Progenitor cell of endocrine pancreas (in vitro differentiated cells): ENCODE measurements around the gene ABCB9. TPM values are rescaled to one million over a fixed set of nuclear protein-coding genes. Genes with fewer than 3 reads are reported as not detected.

Source experiments
- DNase-seq: peaks from one replicate; pipeline ENCODE4 v3.0.0; 2021; ENCODE audit warnings: low spot score; ENCODE audit not compliant: unreplicated experiment
- H3K27ac Mint-ChIP-seq: 2 replicates; pipeline ENCODE4 v1.8.0; 2021; ENCODE audit warnings: mild to moderate bottlenecking, moderate library complexity, mixed read lengths
- H3K27me3 Mint-ChIP-seq: 2 replicates; pipeline ENCODE4 v1.8.0; 2021; ENCODE audit warnings: mixed read lengths
- H3K36me3 Mint-ChIP-seq: 2 replicates; pipeline ENCODE4 v1.8.0; 2022; ENCODE audit warnings: mixed read lengths; ENCODE audit not compliant: insufficient read depth
- H3K4me1 Mint-ChIP-seq: 2 replicates; pipeline ENCODE4 v1.8.0; 2021; ENCODE audit warnings: low read depth, mixed read lengths
- H3K4me3 Mint-ChIP-seq: 2 replicates; pipeline ENCODE4 v1.8.0; 2021; ENCODE audit warnings: low read depth, mild to moderate bottlenecking, moderate library complexity, mixed read lengths
- H3K9me3 Mint-ChIP-seq: 2 replicates; pipeline ENCODE4 v1.8.0; 2021; ENCODE audit warnings: low read depth, mixed read lengths
- total RNA-seq: library from RNA; stranded (reverse); gene quantifications from 2 replicates; pipeline ENCODE4 v1.2.1, GENCODE V29; 2021
- TF ChIP-seq, protein P1 (sequence below): fragments of 200-600 bp; sonication (generic); IDR thresholded peaks from one replicate; pipeline ENCODE4 v1.5.0; 2021; ENCODE audit warnings: antibody characterized with exemption, mild to moderate bottlenecking; ENCODE audit not compliant: unreplicated experiment

Gene ABCB9
- total RNA-seq, 1 donor from 2014 or later: 10.4 TPM

- Mint-ChIP-seq H3K4me3 (no peak overlapping the region), H3K27ac (no peak overlapping the region), H3K36me3 (no peaks in the 10 kb centered on the region), H3K9me3 (no peaks in the 10 kb centered on the region), H3K4me1 (no peaks in the 10 kb centered on the region), H3K27me3 (no peaks in the 10 kb centered on the region)
- TF ChIP-seq, protein P1, sequence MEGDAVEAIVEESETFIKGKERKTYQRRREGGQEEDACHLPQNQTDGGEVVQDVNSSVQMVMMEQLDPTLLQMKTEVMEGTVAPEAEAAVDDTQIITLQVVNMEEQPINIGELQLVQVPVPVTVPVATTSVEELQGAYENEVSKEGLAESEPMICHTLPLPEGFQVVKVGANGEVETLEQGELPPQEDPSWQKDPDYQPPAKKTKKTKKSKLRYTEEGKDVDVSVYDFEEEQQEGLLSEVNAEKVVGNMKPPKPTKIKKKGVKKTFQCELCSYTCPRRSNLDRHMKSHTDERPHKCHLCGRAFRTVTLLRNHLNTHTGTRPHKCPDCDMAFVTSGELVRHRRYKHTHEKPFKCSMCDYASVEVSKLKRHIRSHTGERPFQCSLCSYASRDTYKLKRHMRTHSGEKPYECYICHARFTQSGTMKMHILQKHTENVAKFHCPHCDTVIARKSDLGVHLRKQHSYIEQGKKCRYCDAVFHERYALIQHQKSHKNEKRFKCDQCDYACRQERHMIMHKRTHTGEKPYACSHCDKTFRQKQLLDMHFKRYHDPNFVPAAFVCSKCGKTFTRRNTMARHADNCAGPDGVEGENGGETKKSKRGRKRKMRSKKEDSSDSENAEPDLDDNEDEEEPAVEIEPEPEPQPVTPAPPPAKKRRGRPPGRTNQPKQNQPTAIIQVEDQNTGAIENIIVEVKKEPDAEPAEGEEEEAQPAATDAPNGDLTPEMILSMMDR: no peak
- DNase-seq: no peak
These were observed 37.1 kb downstream of the ABCB9 start for GRCh38 chr12:122929148-122929538.

DNA sequence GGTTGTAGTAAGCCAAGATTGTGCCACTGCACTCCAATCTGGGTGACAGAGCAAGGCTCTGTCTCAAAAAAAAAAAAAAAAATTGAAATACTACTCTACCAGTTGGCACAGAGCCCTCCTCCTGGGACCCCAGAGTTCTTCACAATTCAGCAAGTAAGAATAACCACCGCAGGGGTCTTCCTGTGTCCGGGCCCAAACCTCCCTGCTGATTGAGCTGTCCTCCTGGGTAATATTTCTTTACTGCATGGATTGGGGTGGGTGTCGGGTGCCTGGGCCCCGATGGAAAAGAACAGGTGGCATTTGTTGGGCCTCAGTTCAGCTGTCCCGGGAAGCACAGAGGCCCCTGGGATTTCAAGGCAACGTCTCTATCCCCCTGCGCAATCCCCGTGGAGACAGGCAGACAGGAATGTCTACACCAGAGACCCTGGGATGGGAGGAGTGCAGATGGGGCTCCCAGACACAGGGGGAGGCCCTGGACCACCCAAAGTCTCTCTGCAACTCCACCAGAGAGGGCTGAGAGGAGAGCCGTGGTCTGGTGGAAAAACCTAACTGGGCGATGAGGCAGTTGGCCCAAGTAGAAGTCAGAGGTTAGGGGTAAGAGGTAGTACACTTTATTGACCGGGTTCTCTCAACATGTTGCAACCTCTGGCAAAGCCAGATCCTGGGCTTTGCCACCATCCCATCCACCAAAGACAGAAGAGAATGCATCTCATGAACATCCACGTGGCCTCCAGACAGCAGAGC lies 37.7 kb downstream of the ABCB9 start:
- H3K27me3 Mint-ChIP-seq: no peaks in the 10 kb centered on the region
- H3K4me3 Mint-ChIP-seq: no peak overlapping the region
- TF ChIP-seq, protein P1: no peak
- no peaks in the 10 kb centered on the region for H3K9me3 Mint-ChIP-seq
- no peak overlapping the region for H3K27ac Mint-ChIP-seq
- no peaks in the 10 kb centered on the region for H3K36me3 Mint-ChIP-seq
- no peaks in the 10 kb centered on the region for H3K4me1 Mint-ChIP-seq
- no peak for DNase-seq

GRCh38 chr12:122927756-122928403 lies 38.4 kb downstream of the ABCB9 start:
- TF ChIP-seq, protein P1: no peak
- Mint-ChIP-seq H3K27me3 (no peaks in the 10 kb centered on the region), H3K9me3 (no peaks in the 10 kb centered on the region), H3K27ac (no peak overlapping the region), H3K36me3 (no peaks in the 10 kb centered on the region), H3K4me1 (no peaks in the 10 kb centered on the region), H3K4me3 (no peak overlapping the region)
- DNase-seq: no peak

DNA sequence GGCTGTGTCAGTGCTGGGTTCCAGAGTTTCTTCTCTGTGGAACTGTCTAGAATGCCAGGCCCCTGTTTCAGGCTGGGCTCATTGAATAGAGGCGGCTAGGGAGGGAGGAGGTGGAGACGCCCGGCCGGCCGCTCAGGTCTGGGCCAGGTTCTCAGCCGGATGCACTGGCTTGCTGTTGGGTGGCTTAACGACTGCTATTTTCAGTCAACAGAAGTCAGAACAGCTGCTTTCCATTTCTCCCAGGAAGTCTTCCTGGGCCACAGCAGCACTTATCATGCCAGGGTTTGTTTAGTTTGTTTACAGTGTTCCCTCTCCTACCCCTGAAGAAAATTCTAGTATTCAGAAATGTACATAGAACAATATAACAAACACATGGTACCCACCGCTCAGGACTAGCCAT lies 44.3 kb downstream of the ABCB9 start:
- Mint-ChIP-seq H3K4me1 (peaks cover 6% of the 10 kb centered on the region), H3K4me3 (no peak overlapping the region), H3K27ac (no peak overlapping the region), H3K9me3 (no peaks in the 10 kb centered on the region), H3K36me3 (no peaks in the 10 kb centered on the region), H3K27me3 (no peaks in the 10 kb centered on the region)
- DNase-seq: no peak
- TF ChIP-seq, protein P1: no peak

- TF ChIP-seq, protein P1: no peak
- Mint-ChIP-seq H3K4me3 (no peak overlapping the region), H3K36me3 (no peaks in the 10 kb centered on the region), H3K27ac (no peak overlapping the region), H3K27me3 (no peaks in the 10 kb centered on the region), H3K4me1 (peaks cover 6% of the 10 kb centered on the region), H3K9me3 (no peaks in the 10 kb centered on the region)
- no peak for DNase-seq
These were observed 45.6 kb downstream of the ABCB9 start for GRCh38 chr12:122920687-122921086.
